Choroid plexus epithelial cell (primary cell): ENCODE results near the gene GRM6.

Experiments used
- DNase-seq: peaks from one replicate; pipeline ENCODE4 v3.0.0-alpha.2; 2010; ENCODE audit warnings: low read depth
- H3K4me3 ChIP-seq: 2 replicates; pipeline ENCODE4 v1.5.1; 2011; ENCODE audit warnings: low read depth, mild to moderate bottlenecking, control low read depth, low read length, moderate library complexity
- TF ChIP-seq, protein P1 (sequence below): conservative IDR thresholded peaks from 2 replicates; pipeline ENCODE4 v1.5.1; 2011; ENCODE audit warnings: low read depth, mild to moderate bottlenecking, control low read depth, inconsistent platforms, low read length, moderate library complexity

GRM6 gene

DNA sequence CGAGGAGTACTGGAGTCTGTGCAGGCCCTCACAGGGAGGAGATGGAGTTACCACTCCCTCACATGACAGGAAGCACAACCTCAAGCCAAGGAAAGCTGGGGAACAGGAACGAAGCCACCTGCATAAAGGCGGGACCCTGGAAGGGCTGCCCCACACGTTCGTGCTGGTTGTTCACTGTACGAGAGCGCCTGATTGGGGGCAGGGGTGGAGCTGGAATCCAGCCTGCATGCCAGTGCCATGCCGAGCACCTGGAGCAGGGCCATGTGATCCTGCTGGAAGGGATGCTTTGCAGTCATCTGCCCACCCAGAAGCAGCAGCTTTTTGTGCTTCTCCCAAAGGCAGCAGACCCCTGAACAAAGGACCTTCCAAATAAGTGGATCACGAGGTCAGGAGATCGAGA is 11.4 kb downstream of the GRM6 start:
- TF ChIP-seq, protein P1, sequence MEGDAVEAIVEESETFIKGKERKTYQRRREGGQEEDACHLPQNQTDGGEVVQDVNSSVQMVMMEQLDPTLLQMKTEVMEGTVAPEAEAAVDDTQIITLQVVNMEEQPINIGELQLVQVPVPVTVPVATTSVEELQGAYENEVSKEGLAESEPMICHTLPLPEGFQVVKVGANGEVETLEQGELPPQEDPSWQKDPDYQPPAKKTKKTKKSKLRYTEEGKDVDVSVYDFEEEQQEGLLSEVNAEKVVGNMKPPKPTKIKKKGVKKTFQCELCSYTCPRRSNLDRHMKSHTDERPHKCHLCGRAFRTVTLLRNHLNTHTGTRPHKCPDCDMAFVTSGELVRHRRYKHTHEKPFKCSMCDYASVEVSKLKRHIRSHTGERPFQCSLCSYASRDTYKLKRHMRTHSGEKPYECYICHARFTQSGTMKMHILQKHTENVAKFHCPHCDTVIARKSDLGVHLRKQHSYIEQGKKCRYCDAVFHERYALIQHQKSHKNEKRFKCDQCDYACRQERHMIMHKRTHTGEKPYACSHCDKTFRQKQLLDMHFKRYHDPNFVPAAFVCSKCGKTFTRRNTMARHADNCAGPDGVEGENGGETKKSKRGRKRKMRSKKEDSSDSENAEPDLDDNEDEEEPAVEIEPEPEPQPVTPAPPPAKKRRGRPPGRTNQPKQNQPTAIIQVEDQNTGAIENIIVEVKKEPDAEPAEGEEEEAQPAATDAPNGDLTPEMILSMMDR = no peak
- no peak for DNase-seq
- H3K4me3 ChIP-seq = no peak overlapping the region

DNA sequence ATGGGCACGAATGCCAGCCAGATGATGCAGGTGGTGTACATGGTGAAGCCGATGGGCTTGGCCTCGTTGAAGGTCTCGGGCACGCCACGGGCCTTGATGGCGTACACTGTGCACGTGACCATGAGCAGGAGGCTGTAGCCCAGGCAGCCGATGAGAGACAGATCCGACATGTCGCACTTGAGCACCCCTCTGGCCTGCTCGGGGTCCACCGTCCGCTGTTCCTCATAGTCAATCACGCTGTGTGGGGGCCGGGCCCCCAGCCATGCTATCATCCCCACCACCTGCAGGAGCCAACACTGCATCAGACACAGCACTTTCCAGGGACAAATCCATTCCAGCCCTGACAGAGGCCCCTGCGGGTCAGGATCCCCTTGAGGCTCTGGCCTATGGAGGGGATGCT is 12.2 kb downstream of the GRM6 start:
- H3K4me3 ChIP-seq = no peak overlapping the region
- TF ChIP-seq, protein P1 = no peak
- DNase-seq = no peak

DNA sequence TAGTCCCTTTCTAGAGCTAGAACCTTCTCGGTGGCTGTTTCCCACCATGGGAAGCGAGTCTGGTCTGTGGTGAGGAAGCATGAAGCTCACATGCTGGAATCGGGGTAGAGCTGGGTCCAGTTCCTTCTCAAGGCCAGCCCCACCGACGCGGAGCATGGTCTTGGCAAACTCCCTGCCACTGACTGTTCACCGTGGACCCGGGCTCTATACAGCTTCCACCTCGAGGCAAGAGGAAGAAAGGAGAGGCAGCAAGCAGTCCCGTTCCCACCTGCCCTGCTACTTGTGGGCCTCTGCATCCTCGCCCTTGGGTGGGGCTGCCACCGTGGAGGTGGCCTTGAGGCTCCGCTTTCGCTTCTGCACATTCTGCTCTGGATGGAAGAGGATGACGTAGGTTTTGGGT is 13.7 kb downstream of the GRM6 start:
- DNase-seq = no peak
- no peak overlapping the region for H3K4me3 ChIP-seq
- TF ChIP-seq, protein P1 = no peak

DNA sequence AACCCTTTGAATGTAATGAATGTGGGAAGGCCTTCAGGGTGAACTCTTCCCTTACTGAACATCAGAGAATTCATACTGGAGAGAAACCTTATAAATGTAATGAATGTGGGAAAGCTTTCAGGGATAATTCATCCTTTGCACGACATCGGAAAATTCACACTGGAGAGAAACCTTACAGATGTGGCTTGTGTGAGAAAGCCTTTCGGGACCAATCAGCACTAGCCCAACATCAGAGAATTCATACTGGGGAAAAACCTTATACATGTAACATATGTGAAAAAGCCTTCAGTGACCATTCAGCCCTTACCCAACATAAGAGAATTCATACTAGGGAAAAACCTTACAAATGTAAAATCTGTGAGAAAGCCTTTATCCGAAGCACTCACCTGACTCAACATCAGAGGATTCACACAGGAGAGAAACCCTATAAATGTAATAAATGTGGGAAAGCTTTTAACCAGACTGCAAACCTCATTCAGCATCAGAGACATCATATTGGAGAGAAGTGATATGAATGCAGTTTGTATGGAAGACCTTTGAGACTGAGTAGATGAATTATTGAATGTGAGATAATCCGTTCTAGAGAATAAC is 29.6 kb downstream of the GRM6 start:
- TF ChIP-seq, protein P1 = no peak

DNA sequence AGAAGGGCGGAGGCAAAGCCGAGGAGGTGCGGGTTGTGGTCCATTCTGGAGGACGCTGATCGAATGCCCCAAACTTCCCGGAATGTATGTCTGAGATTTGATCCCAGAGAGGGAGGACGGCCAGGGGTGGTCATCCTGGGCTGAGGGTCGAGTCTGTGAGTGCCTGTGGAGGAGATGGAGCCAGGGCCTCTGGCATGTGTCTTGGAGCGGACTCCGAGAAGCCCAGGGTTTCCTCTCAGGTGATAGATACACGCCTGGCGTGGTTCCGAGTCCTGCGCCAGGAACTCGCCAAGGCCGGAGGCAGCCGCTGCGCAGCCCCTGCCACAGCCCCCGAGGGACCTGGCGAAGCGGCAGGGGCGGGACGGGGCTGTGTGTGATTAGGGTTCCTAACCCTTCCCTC is 53.8 kb downstream of the GRM6 start:
- TF ChIP-seq, protein P1 = no peak
- H3K4me3 ChIP-seq = peak overlapping the region; percentile 78
- DNase-seq = peak; percentile 25

More for the DNA sequence above, 29.6 kb downstream of the GRM6 start:
- H3K4me3 ChIP-seq = no peak overlapping the region
- no peak for DNase-seq

DNA sequence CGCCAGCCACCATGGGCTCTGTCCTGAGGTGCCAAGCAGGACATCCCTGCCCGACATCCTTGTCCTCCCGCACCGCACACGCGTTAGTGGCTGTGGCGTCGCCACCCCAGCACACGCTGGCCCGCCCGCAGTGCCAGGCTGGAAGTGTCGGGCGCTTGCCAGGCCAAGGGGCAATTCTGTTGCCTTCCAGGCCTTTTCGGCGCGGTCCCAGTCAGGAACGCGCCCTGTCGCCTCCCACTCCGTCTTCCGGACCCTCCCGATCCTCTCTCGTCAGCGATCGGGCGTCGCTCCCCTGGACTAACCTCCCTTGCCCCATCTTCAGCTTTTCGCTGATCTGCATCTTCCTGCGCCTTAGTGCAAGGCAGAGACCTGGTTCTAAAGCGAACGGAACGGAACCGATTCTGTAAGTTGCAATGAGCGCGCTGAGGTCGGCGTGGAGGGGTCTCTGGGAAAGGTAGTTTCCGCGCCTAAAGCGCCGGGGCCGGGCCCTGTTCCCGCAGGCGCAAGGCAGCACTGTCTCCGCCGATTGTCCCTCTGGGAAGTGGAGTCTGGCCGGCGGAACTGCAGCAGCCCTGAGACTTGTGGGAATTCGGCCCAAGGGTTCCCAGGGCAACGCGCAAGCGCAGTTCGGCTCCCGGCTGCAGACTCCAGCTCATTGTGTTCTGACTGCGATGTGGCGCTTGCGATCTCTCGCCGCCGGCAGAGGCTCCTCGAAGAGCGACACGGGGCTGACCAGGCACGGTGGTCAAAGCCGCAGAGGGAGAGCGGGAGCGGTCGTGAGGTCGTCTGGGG is 54.4 kb downstream of the GRM6 start, which contains the start of gene ZNF454:
Gene ZNF454, plus strand, starts transcription at position 630 of the 792 bp plus-strand sequence. CDS start 1,594 bp downstream, outside the sequence.
- H3K4me3 ChIP-seq = peak within 1 kb of the TSS; percentile 78
- TF ChIP-seq, protein P1 = peak; percentile 0
- peak; percentile 97 for DNase-seq
